Neural progenitor cell (in vitro differentiated cells): ENCODE results near the gene PNKP.

Experiments used
- EZH2phosphoT487 ChIP-seq: fragments of 200-600 bp; sonication (generic); IDR thresholded peaks from 2 replicates; pipeline ENCODE4 v1.6.1; 2017; ENCODE audit warnings: antibody characterized with exemption
- TF ChIP-seq, protein P1 (sequence below): fragments of 200-600 bp; sonication (generic); IDR thresholded peaks from 2 replicates; pipeline ENCODE4 v1.5.1; 2017; ENCODE audit warnings: antibody characterized with exemption, mild to moderate bottlenecking

DNA sequence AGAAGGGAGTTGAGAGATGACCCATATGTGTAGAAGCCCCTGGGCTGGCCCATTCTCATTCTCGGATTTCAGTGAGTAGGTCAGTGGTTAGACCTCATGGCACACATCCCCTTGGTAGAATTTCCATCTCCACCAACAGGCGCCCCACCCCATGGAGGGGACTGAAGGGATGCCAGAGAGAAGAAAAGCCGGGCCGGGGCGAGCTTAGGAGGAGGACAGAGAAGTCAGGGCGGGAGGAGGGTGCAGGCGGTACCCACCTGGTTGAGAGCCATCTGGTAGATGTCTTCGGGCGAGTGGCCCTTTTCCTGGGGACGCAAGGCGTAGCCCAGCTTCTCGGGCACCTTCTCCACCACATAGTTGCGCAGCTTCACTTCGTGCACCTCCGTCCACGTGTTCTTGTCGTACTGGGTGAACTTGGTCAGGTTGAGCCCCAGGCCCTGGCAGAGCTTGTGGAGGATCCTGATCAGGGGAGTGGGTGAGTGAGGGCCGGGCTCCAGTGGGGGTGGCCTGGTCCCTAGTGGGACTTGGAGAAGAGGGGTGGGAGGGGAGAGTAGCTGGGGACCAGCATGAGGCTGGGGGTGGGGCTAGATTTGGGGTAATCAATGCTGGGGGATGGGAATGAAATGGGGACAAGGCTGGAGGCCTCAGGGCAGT, 26.8 kb upstream of the PNKP start:
- TF ChIP-seq, protein P1, sequence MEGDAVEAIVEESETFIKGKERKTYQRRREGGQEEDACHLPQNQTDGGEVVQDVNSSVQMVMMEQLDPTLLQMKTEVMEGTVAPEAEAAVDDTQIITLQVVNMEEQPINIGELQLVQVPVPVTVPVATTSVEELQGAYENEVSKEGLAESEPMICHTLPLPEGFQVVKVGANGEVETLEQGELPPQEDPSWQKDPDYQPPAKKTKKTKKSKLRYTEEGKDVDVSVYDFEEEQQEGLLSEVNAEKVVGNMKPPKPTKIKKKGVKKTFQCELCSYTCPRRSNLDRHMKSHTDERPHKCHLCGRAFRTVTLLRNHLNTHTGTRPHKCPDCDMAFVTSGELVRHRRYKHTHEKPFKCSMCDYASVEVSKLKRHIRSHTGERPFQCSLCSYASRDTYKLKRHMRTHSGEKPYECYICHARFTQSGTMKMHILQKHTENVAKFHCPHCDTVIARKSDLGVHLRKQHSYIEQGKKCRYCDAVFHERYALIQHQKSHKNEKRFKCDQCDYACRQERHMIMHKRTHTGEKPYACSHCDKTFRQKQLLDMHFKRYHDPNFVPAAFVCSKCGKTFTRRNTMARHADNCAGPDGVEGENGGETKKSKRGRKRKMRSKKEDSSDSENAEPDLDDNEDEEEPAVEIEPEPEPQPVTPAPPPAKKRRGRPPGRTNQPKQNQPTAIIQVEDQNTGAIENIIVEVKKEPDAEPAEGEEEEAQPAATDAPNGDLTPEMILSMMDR: no peak
- no peak for TF ChIP-seq EZH2phosphoT487
